Progenitor cell of endocrine pancreas (in vitro differentiated cells): ENCODE measurements around the gene CEP85. TPM values are rescaled to one million over a fixed set of nuclear protein-coding genes. Genes with fewer than 3 reads are reported as not detected.

Source experiments
- DNase-seq: peaks from one replicate; pipeline ENCODE4 v3.0.0; 2021; ENCODE audit warnings: low spot score; ENCODE audit not compliant: unreplicated experiment
- H3K27ac Mint-ChIP-seq: 2 replicates; pipeline ENCODE4 v1.8.0; 2021; ENCODE audit warnings: mild to moderate bottlenecking, moderate library complexity, mixed read lengths
- H3K27me3 Mint-ChIP-seq: 2 replicates; pipeline ENCODE4 v1.8.0; 2021; ENCODE audit warnings: mixed read lengths
- H3K36me3 Mint-ChIP-seq: 2 replicates; pipeline ENCODE4 v1.8.0; 2022; ENCODE audit warnings: mixed read lengths; ENCODE audit not compliant: insufficient read depth
- H3K4me1 Mint-ChIP-seq: 2 replicates; pipeline ENCODE4 v1.8.0; 2021; ENCODE audit warnings: low read depth, mixed read lengths
- H3K4me3 Mint-ChIP-seq: 2 replicates; pipeline ENCODE4 v1.8.0; 2021; ENCODE audit warnings: low read depth, mild to moderate bottlenecking, moderate library complexity, mixed read lengths
- H3K9me3 Mint-ChIP-seq: 2 replicates; pipeline ENCODE4 v1.8.0; 2021; ENCODE audit warnings: low read depth, mixed read lengths
- CTCF ChIP-seq: fragments of 200-600 bp; sonication (generic); IDR thresholded peaks from one replicate; pipeline ENCODE4 v1.5.0; 2021; ENCODE audit warnings: antibody characterized with exemption, mild to moderate bottlenecking; ENCODE audit not compliant: unreplicated experiment
- total RNA-seq: library from RNA; stranded (reverse); gene quantifications from 2 replicates; pipeline ENCODE4 v1.2.1, GENCODE V29; 2021

The CEP85 gene
- total RNA-seq, 1 donor from 2014 or later, result 21.3 TPM

GRCh38 chr1:26259578-26259977, 25.6 kb downstream of the CEP85 start:
- no peaks in the 10 kb centered on the region for H3K27me3 Mint-ChIP-seq
- H3K4me1 Mint-ChIP-seq, result no peaks in the 10 kb centered on the region
- H3K9me3 Mint-ChIP-seq, result no peaks in the 10 kb centered on the region
- DNase-seq, result no peak
- peaks cover 24% of the 10 kb centered on the region for H3K36me3 Mint-ChIP-seq
- no peak overlapping the region for H3K4me3 Mint-ChIP-seq
- TF ChIP-seq CTCF, result no peak
- H3K27ac Mint-ChIP-seq, result no peak overlapping the region

GRCh38 chr1:26263212-26263611, 29.2 kb downstream of the CEP85 start:
- no peak for DNase-seq
- H3K9me3 Mint-ChIP-seq, result no peaks in the 10 kb centered on the region
- no peak overlapping the region for H3K27ac Mint-ChIP-seq
- H3K4me1 Mint-ChIP-seq, result no peaks in the 10 kb centered on the region
- no peak for TF ChIP-seq CTCF
- no peak overlapping the region for H3K4me3 Mint-ChIP-seq
- H3K27me3 Mint-ChIP-seq, result no peaks in the 10 kb centered on the region
- H3K36me3 Mint-ChIP-seq, result peaks cover 30% of the 10 kb centered on the region

GRCh38 chr1:26265405-26265804, 31.4 kb downstream of the CEP85 start:
- Mint-ChIP-seq H3K9me3 (no peaks in the 10 kb centered on the region), H3K4me3 (no peak overlapping the region), H3K4me1 (no peaks in the 10 kb centered on the region), H3K27me3 (no peaks in the 10 kb centered on the region), H3K36me3 (peaks cover 42% of the 10 kb centered on the region), H3K27ac (no peak overlapping the region)
- TF ChIP-seq CTCF, result no peak
- no peak for DNase-seq

- H3K27ac Mint-ChIP-seq, result no peak overlapping the region
- no peak overlapping the region for H3K4me3 Mint-ChIP-seq
- H3K36me3 Mint-ChIP-seq, result peaks cover 42% of the 10 kb centered on the region
- no peak for TF ChIP-seq CTCF
- no peaks in the 10 kb centered on the region for H3K27me3 Mint-ChIP-seq
- H3K4me1 Mint-ChIP-seq, result no peaks in the 10 kb centered on the region
- H3K9me3 Mint-ChIP-seq, result no peaks in the 10 kb centered on the region
- no peak for DNase-seq
Observed at GRCh38 chr1:26268290-26269197, 34.5 kb downstream of the CEP85 start.

- peaks cover 37% of the 10 kb centered on the region for H3K36me3 Mint-ChIP-seq
- no peak for TF ChIP-seq CTCF
- H3K4me3 Mint-ChIP-seq, result no peak overlapping the region
- H3K27ac Mint-ChIP-seq, result no peak overlapping the region
- H3K4me1 Mint-ChIP-seq, result no peaks in the 10 kb centered on the region
- no peak for DNase-seq
- no peaks in the 10 kb centered on the region for H3K9me3 Mint-ChIP-seq
- H3K27me3 Mint-ChIP-seq, result no peaks in the 10 kb centered on the region
Observed at GRCh38 chr1:26269198-26269550, 35.2 kb downstream of the CEP85 start.
